ENCODE data around the gene PBX2. TPM values are rescaled to one million over a fixed set of nuclear protein-coding genes. Genes with fewer than 3 reads are reported as not detected.

PBX2 gene
- total RNA-seq, 1 experiment from 2014 or later: 84.0 TPM

DNA sequence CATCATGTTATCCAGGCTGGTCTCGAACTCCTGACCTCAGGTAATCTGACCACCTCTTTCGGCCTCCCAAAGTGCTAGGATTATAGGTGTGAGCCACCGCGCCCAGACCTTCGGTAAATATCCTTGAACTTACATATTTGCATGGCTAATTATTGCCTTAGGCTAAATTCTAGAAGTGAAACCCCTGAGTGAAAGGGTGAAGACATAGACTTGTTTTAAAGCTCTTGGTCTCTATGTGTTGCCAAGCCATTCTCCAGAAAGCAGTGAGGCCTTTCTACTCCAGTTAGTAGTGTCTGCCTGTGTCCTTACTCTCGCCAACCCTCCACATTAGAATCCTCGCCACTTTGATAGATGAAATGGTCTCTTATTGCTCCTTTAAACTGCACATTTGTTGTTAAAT lies 36.4 kb upstream of the PBX2 start:
- Histone ChIP-seq H3K27me3 (replicated peaks; ENCODE audit: insufficient read depth, low read depth, low read length, poor library complexity) (no peaks in the 10 kb centered on the region), H3K27ac (ENCODE audit: low read depth, low read length, poor library complexity, severe bottlenecking) (no peak overlapping the region), H3K9me3 (ENCODE audit: low read depth, low read length, poor library complexity, severe bottlenecking) (no peaks in the 10 kb centered on the region), H3K36me3 (ENCODE audit: insufficient read depth, low read length, poor library complexity, severe bottlenecking) (no peaks in the 10 kb centered on the region), H3K4me1 (ENCODE audit: insufficient read depth, low read length, poor library complexity, severe bottlenecking) (no peaks in the 10 kb centered on the region), H3K4me3 (ENCODE audit: low read depth, low read length, poor library complexity, severe bottlenecking) (no peak overlapping the region)
- no peak for DNase-seq (ENCODE audit: low spot score)
- ChIA-PET POLR2A (ENCODE audit: low non-redundant PET) (no interaction called here), CTCF (no interaction called here)
- TF ChIP-seq EZH2 (IDR thresholded peaks at IDR 0.05; ENCODE audit: borderline replicate concordance, low read depth, low read length, poor library complexity, severe bottlenecking): no peak
- no peak for TF ChIP-seq CTCF (conservative IDR thresholded peaks at IDR 0.05; ENCODE audit: low read depth, low read length)
- intact Hi-C loops (cut with micrococcal nuclease; ENCODE audit: unreplicated experiment): no loop called here
- BruUV-seq (replicated peaks): no TSS peak

DNA sequence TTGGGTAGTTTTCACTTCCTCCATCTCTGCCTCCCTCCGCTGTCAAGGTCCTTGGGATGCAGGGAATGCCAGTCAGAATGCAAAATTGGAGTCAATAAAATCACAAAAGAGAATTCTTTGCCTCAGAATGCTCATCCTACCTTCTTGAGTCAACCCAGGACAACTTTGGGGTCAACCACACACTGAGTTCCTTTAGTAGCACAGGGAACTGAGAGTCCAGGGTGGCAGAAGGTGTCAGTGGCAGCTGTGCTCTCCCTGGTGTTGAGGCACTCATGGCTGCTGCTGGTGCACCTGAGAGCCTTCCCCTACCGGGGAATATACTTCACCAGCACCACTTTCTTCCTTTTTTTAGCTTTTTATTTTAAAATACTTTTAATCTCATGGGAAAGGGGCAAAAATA lies 34.7 kb upstream of the PBX2 start:
- ChIA-PET POLR2A (ENCODE audit: low non-redundant PET) (no interaction called here), CTCF (no interaction called here)
- intact Hi-C loops (cut with micrococcal nuclease; ENCODE audit: unreplicated experiment): no loop called here
- H3K4me3 ChIP-seq (ENCODE audit: low read depth, low read length, poor library complexity, severe bottlenecking): no peak overlapping the region
- TF ChIP-seq EZH2 (IDR thresholded peaks at IDR 0.05; ENCODE audit: borderline replicate concordance, low read depth, low read length, poor library complexity, severe bottlenecking) (no peak), CTCF (conservative IDR thresholded peaks at IDR 0.05; ENCODE audit: low read depth, low read length) (no peak)
- no peaks in the 10 kb centered on the region for H3K4me1 ChIP-seq (ENCODE audit: insufficient read depth, low read length, poor library complexity, severe bottlenecking)
- H3K27ac ChIP-seq (ENCODE audit: low read depth, low read length, poor library complexity, severe bottlenecking): no peak overlapping the region
- H3K36me3 ChIP-seq (ENCODE audit: insufficient read depth, low read length, poor library complexity, severe bottlenecking): no peaks in the 10 kb centered on the region
- no TSS peak for BruUV-seq (replicated peaks)
- no peaks in the 10 kb centered on the region for H3K9me3 ChIP-seq (ENCODE audit: low read depth, low read length, poor library complexity, severe bottlenecking)
- no peak for DNase-seq (ENCODE audit: low spot score)
- no peaks in the 10 kb centered on the region for H3K27me3 ChIP-seq (replicated peaks; ENCODE audit: insufficient read depth, low read depth, low read length, poor library complexity)

GRCh38 chr6:32223258-32224235 lies 33.5 kb upstream of the PBX2 start, which contains the start of gene NOTCH4:
TSS of gene NOTCH4 (minus strand) at chr6:32224067. CDS start at chr6:32223928, 139 bp downstream.
- DNase-seq (ENCODE audit: low spot score): no peak
- ChIA-PET POLR2A (ENCODE audit: low non-redundant PET) (no interaction called here), CTCF (no interaction called here)
- TF ChIP-seq EZH2 (IDR thresholded peaks at IDR 0.05; ENCODE audit: borderline replicate concordance, low read depth, low read length, poor library complexity, severe bottlenecking) (no peak), CTCF (conservative IDR thresholded peaks at IDR 0.05; ENCODE audit: low read depth, low read length) (no peak)
- no TSS peak for BruUV-seq (replicated peaks)
- Histone ChIP-seq H3K27me3 (replicated peaks; ENCODE audit: insufficient read depth, low read depth, low read length, poor library complexity) (no peaks in the 10 kb centered on the region), H3K36me3 (ENCODE audit: insufficient read depth, low read length, poor library complexity, severe bottlenecking) (no peaks in the 10 kb centered on the region), H3K9me3 (ENCODE audit: low read depth, low read length, poor library complexity, severe bottlenecking) (no peaks in the 10 kb centered on the region), H3K4me1 (ENCODE audit: insufficient read depth, low read length, poor library complexity, severe bottlenecking) (no peaks in the 10 kb centered on the region), H3K4me3 (ENCODE audit: low read depth, low read length, poor library complexity, severe bottlenecking) (no peak within 1 kb of the TSS), H3K27ac (ENCODE audit: low read depth, low read length, poor library complexity, severe bottlenecking) (no peak within 1 kb of the TSS)
- intact Hi-C loops (cut with micrococcal nuclease; ENCODE audit: unreplicated experiment): no loop called here

Data from A673 (cell line).